GM12878 (cell line): ENCODE results near the gene PRKG1. TPM values are rescaled to one million over a fixed set of nuclear protein-coding genes. Genes with fewer than 3 reads are reported as not detected.

Experiments used
- CBX5 ChIP-seq: sonication (generic); IDR thresholded peaks from 2 replicates; pipeline ENCODE4 v1.6.1; 2016; ENCODE audit warnings: low read depth, moderate library complexity, mild to moderate bottlenecking, inconsistent platforms
- CTCF ChIP-seq, 3 experiments: IDR thresholded peaks in 2 of 3; conservative IDR thresholded peaks in 1 of 3; 2 replicates each; pipeline ENCODE4 v1.5.1; 2011; ENCODE audit warnings: low read depth in 3 of 3, low read length in 3 of 3, mild to moderate bottlenecking in 3 of 3, control low read depth in 2 of 3, moderate library complexity in 2 of 3, inconsistent platforms in 1 of 3, mixed read lengths in 1 of 3; ENCODE audit not compliant: control insufficient read depth in 2 of 3, insufficient read depth in 1 of 3; ENCODE audit errors: extremely low read depth in 1 of 3
- NRF1 ChIP-seq: conservative IDR thresholded peaks from 2 replicates; pipeline ENCODE4 v1.6.1; 2011; ENCODE audit warnings: mild to moderate bottlenecking, low read depth, low read length, improper control_type of control experiment
- polyA plus RNA-seq, 11 experiments: library from polyadenylated mRNA; depleted of rRNA in 4 of 11; unstranded in 6 of 11; stranded (reverse) in 5 of 11; fragments of >200 nt; fragmentation: Nextera tagmentation in 4 of 11; fragmentation: Illumina TruSeq in 1 of 11; extraction: Ambion mirVana in 4 of 11; extraction: Trizol in 1 of 11; gene quantifications; 1 replicate in 1 of 11; 2 replicates in 10 of 11; pipeline versions ENCODE4 v1.2.1 to v1.2.3, GENCODE V29; 2011 to 2016; ENCODE audit warnings: inconsistent platforms in 2 of 11, missing spikeins in 2 of 11, low read depth in 1 of 11
- total RNA-seq, 4 experiments: library from RNA; depleted of rRNA in 3 of 4; stranded (reverse); fragments of >200 nt in 3 of 4; fragmentation: Illumina TruSeq in 1 of 4; extraction: Trizol in 1 of 4; gene quantifications; 2 replicates each; pipeline versions ENCODE4 v1.2.1 to v1.2.3, GENCODE V29; 2013 to 2021
- TF ChIP-seq, protein P1 (sequence below): fragments of 450-650 bp; IDR thresholded peaks from 2 replicates; pipeline ENCODE4 v1.6.1; 2016; ENCODE audit warnings: mild to moderate bottlenecking, moderate library complexity, borderline replicate concordance
- TF ChIP-seq, protein P2 (sequence below): fragments of 450-650 bp; IDR thresholded peaks from 2 replicates; pipeline ENCODE4 v1.6.1; 2017; ENCODE audit warnings: antibody characterized with exemption, mild to moderate bottlenecking, moderate library complexity

The PRKG1 gene
- total and polyA plus RNA-seq, 10 of the 15 experiments (the other 5 are each of a cell fraction or from before 2014, with no cell fraction given): 0.04 to 0.05 TPM; not detected in 8

GRCh38 chr10:51375790-51376189 lies 301.5 kb downstream of the PRKG1 start (continued):
- TF ChIP-seq, protein P1, sequence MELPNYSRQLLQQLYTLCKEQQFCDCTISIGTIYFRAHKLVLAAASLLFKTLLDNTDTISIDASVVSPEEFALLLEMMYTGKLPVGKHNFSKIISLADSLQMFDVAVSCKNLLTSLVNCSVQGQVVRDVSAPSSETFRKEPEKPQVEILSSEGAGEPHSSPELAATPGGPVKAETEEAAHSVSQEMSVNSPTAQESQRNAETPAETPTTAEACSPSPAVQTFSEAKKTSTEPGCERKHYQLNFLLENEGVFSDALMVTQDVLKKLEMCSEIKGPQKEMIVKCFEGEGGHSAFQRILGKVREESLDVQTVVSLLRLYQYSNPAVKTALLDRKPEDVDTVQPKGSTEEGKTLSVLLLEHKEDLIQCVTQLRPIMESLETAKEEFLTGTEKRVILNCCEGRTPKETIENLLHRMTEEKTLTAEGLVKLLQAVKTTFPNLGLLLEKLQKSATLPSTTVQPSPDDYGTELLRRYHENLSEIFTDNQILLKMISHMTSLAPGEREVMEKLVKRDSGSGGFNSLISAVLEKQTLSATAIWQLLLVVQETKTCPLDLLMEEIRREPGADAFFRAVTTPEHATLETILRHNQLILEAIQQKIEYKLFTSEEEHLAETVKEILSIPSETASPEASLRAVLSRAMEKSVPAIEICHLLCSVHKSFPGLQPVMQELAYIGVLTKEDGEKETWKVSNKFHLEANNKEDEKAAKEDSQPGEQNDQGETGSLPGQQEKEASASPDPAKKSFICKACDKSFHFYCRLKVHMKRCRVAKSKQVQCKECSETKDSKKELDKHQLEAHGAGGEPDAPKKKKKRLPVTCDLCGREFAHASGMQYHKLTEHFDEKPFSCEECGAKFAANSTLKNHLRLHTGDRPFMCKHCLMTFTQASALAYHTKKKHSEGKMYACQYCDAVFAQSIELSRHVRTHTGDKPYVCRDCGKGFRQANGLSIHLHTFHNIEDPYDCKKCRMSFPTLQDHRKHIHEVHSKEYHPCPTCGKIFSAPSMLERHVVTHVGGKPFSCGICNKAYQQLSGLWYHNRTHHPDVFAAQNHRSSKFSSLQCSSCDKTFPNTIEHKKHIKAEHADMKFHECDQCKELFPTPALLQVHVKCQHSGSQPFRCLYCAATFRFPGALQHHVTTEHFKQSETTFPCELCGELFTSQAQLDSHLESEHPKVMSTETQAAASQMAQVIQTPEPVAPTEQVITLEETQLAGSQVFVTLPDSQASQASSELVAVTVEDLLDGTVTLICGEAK: no peak
- no peak for TF ChIP-seq CBX5
- no peak for TF ChIP-seq CTCF (IDR thresholded peaks at IDR 0.05 in 2 of 3, conservative IDR thresholded peaks at IDR 0.05 in 1 of 3; ENCODE audit: control insufficient read depth in 2 of 3, extremely low read depth in 1 of 3, insufficient read depth in 1 of 3, low read depth in 3 of 3, low read length in 3 of 3)
- TF ChIP-seq, protein P2, sequence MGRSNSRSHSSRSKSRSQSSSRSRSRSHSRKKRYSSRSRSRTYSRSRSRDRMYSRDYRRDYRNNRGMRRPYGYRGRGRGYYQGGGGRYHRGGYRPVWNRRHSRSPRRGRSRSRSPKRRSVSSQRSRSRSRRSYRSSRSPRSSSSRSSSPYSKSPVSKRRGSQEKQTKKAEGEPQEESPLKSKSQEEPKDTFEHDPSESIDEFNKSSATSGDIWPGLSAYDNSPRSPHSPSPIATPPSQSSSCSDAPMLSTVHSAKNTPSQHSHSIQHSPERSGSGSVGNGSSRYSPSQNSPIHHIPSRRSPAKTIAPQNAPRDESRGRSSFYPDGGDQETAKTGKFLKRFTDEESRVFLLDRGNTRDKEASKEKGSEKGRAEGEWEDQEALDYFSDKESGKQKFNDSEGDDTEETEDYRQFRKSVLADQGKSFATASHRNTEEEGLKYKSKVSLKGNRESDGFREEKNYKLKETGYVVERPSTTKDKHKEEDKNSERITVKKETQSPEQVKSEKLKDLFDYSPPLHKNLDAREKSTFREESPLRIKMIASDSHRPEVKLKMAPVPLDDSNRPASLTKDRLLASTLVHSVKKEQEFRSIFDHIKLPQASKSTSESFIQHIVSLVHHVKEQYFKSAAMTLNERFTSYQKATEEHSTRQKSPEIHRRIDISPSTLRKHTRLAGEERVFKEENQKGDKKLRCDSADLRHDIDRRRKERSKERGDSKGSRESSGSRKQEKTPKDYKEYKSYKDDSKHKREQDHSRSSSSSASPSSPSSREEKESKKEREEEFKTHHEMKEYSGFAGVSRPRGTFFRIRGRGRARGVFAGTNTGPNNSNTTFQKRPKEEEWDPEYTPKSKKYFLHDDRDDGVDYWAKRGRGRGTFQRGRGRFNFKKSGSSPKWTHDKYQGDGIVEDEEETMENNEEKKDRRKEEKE: no peak
- TF ChIP-seq NRF1: no peak
